ENCODE data around the gene SCMH1.

GRCh38 chr1:41232305-41232704, 9.8 kb downstream of the SCMH1 start:
- TF ChIP-seq POLR2A (IDR thresholded peaks at IDR 0.05) (no peak), EP300 (IDR thresholded peaks at IDR 0.05) (no peak)
- TF ChIP-seq, protein P1, sequence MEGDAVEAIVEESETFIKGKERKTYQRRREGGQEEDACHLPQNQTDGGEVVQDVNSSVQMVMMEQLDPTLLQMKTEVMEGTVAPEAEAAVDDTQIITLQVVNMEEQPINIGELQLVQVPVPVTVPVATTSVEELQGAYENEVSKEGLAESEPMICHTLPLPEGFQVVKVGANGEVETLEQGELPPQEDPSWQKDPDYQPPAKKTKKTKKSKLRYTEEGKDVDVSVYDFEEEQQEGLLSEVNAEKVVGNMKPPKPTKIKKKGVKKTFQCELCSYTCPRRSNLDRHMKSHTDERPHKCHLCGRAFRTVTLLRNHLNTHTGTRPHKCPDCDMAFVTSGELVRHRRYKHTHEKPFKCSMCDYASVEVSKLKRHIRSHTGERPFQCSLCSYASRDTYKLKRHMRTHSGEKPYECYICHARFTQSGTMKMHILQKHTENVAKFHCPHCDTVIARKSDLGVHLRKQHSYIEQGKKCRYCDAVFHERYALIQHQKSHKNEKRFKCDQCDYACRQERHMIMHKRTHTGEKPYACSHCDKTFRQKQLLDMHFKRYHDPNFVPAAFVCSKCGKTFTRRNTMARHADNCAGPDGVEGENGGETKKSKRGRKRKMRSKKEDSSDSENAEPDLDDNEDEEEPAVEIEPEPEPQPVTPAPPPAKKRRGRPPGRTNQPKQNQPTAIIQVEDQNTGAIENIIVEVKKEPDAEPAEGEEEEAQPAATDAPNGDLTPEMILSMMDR (IDR thresholded peaks at IDR 0.05): no peak

All from tibial nerve (tissue), 4 donors.